HEK293 (cell line): ENCODE results near the gene ELAVL3.

Experiments
- CTCF ChIP-seq: fragments of 450-650 bp; formaldehyde crosslinking; IDR thresholded peaks from 2 replicates; pipeline ENCODE4 v1.5.1; 2016; ENCODE audit warnings: missing biosample characterization, missing genetic modification characterization
- KLF16 ChIP-seq: fragments of 450-650 bp; formaldehyde crosslinking; IDR thresholded peaks from 2 replicates; pipeline ENCODE4 v1.5.1; 2017; ENCODE audit warnings: missing biosample characterization, missing genetic modification characterization
- SETDB1 ChIP-seq: IDR thresholded peaks from one replicate; pipeline ENCODE4 v1.6.1; 2017; ENCODE audit warnings: mild to moderate bottlenecking, low read length, moderate library complexity, mixed read lengths; ENCODE audit not compliant: insufficient read length
- ZBTB11 ChIP-seq: fragments of 450-650 bp; formaldehyde crosslinking; conservative IDR thresholded peaks from 2 replicates; pipeline ENCODE4 v1.5.1; 2016; ENCODE audit warnings: low read depth, missing biosample characterization, missing genetic modification characterization
- ZBTB44 ChIP-seq: fragments of 450-650 bp; IDR thresholded peaks from 2 replicates; pipeline ENCODE4 v1.5.1; 2018; ENCODE audit warnings: missing biosample characterization, mild to moderate bottlenecking, missing genetic modification characterization
- ZNF10 ChIP-seq: fragments of 450-650 bp; formaldehyde crosslinking; IDR thresholded peaks from 2 replicates; pipeline ENCODE4 v1.5.1; 2017; ENCODE audit warnings: missing biosample characterization, missing genetic modification characterization
- ZNF146 ChIP-seq: fragments of 450-650 bp; formaldehyde crosslinking; IDR thresholded peaks from 2 replicates; pipeline ENCODE4 v1.5.1; 2016; ENCODE audit warnings: missing biosample characterization, missing genetic modification characterization
- ZNF23 ChIP-seq: fragments of 450-650 bp; formaldehyde crosslinking; IDR thresholded peaks from 2 replicates; pipeline ENCODE4 v1.5.1; 2016; ENCODE audit warnings: missing biosample characterization, missing genetic modification characterization, borderline replicate concordance
- ZNF248 ChIP-seq: fragments of 450-650 bp; formaldehyde crosslinking; IDR thresholded peaks from 2 replicates; pipeline ENCODE4 v1.5.1; 2017; ENCODE audit warnings: missing biosample characterization, missing genetic modification characterization
- ZNF335 ChIP-seq: fragments of 450-650 bp; formaldehyde crosslinking; conservative IDR thresholded peaks from 2 replicates; pipeline ENCODE4 v1.5.1; 2016; ENCODE audit warnings: missing biosample characterization, missing genetic modification characterization
- ZNF426 ChIP-seq: fragments of 450-650 bp; formaldehyde crosslinking; IDR thresholded peaks from 2 replicates; pipeline ENCODE4 v1.5.1; 2017; ENCODE audit warnings: missing biosample characterization, missing genetic modification characterization, mild to moderate bottlenecking, inconsistent platforms, moderate library complexity
- ZNF701 ChIP-seq: fragments of 450-650 bp; formaldehyde crosslinking; IDR thresholded peaks from 2 replicates; pipeline ENCODE4 v1.5.1; 2016; ENCODE audit warnings: missing biosample characterization, missing genetic modification characterization
- ZNF76 ChIP-seq: fragments of 450-650 bp; formaldehyde crosslinking; IDR thresholded peaks from 2 replicates; pipeline ENCODE4; 2016; ENCODE audit warnings: low read depth, missing biosample characterization, missing genetic modification characterization, borderline replicate concordance
- ZNF843 ChIP-seq: fragments of 450-650 bp; formaldehyde crosslinking; IDR thresholded peaks from 2 replicates; pipeline ENCODE4 v1.5.1; 2016; ENCODE audit warnings: missing biosample characterization, missing genetic modification characterization

- TF ChIP-seq ZNF23: no peak
- no peak for TF ChIP-seq ZNF10 (tag by site-specific recombination)
- TF ChIP-seq ZNF335 (tag by site-specific recombination): no peak
- TF ChIP-seq CTCF (tag by site-specific recombination): no peak
- no peak for TF ChIP-seq ZBTB11 (tag by site-specific recombination)
- TF ChIP-seq ZNF843 (tag by site-specific recombination): no peak
- no peak for TF ChIP-seq ZNF248 (tag by site-specific recombination)
- no peak for TF ChIP-seq KLF16
- TF ChIP-seq ZNF701 (tag by site-specific recombination): no peak
- no peak for TF ChIP-seq ZNF426 (tag by site-specific recombination)
- no peak for TF ChIP-seq ZNF146 (tag by site-specific recombination)
- TF ChIP-seq ZBTB44: no peak
- TF ChIP-seq ZNF76 (tag by site-specific recombination): no peak
- TF ChIP-seq SETDB1: no peak
Observed at GRCh38 chr19:11418094-11418548, 62.7 kb downstream of the ELAVL3 start.
